B cell (primary cell): Measurements from ENCODE around the gene TENM3.

ENCODE experiments used
- CTCF ChIP-seq: fragments of 200-600 bp; IDR thresholded peaks from one replicate; pipeline ENCODE4 v1.8.0; 2022; ENCODE audit warnings: antibody characterized with exemption, mild to moderate bottlenecking
- EZH2 ChIP-seq: IDR thresholded peaks from 2 replicates; pipeline ENCODE4 v1.6.1; 2012; ENCODE audit warnings: borderline replicate concordance, low read depth, mild to moderate bottlenecking, moderate library complexity, low read length; ENCODE audit not compliant: insufficient read depth, poor library complexity, severe bottlenecking

DNA sequence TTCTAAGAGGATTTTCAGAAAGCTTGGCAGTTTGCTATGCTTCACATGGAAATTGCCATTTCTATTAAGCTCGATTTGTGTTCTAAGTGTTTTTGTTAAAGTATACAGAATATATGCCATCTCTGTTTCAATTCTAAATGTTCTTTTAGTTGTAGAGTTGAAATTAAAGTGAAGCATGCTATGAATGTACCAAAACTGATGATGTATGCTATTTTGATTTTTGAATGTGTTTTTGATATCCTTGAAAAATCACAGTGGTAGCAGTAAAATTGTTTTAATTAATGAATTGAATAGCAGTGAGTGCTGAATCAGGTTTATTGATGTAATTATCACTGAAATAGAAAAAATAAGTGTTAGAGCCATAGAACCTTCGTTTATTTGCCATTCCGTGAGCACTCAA, 110.9 kb downstream of the TENM3 start:
- TF ChIP-seq CTCF (no peak), EZH2 (no peak)
